Fibroblast of upper back skin (primary cell): ENCODE data around the gene OR5P2.
"Not testable (repeated sequence)": the region's sequence is repeated elsewhere in the genome, so short reads cannot be mapped to it uniquely, and the experiment has no call there.

Experiments
- DNase-seq: peaks from one replicate; pipeline ENCODE4 v3.0.0-alpha.2; 2013

Gene OR5P2, protein sequence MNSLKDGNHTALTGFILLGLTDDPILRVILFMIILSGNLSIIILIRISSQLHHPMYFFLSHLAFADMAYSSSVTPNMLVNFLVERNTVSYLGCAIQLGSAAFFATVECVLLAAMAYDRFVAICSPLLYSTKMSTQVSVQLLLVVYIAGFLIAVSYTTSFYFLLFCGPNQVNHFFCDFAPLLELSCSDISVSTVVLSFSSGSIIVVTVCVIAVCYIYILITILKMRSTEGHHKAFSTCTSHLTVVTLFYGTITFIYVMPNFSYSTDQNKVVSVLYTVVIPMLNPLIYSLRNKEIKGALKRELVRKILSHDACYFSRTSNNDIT

GRCh38 chr11:7796842-7797241, at the start of gene OR5P2:
OR5P2 (minus strand) TSS chr11:7796942; CDS start chr11:7796942, 0 bp downstream.
- DNase-seq: no peak

- no peak for DNase-seq
These were observed 49.3 kb upstream of the OR5P2 start for GRCh38 chr11:7846003-7846402.

DNA sequence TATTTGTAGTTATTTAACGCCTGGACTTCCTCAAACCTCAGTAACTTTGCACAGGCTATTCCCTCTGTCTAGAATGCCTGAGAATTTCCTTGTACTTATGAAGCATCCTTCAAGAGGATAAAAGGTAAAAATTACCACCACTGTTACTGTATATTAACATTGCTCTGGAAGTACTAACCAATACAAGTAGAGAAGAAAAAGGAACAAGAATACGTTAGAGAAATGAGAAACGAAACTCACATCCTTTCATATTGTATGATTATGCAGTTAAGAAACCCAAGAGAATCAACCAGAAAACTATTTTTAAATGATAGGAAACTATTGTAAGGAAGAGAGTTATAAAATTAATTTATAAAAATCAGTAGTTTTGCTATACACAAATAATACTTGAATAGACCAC, 48.2 kb upstream of the OR5P2 start:
- no peak for DNase-seq

DNA sequence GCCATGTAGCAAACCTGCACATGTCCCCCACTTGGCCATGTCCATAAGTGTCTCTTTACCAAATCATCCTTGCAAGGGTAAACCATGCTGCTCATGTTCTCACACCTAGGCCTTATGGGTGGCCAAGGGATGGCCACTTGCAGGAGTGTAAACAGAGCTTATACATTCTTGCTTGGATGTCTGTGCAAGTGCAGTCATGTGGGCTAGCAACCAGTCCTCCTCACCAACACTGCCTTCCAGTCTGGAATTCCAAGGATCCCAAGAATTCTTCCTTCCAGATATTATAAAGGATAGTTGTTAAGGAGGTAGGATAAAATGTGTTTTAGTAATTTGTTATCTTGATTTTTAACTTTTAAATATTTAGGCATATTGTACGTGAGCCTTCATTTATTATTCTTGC, 47.8 kb upstream of the OR5P2 start:
- DNase-seq: no peak

GRCh38 chr11:7840578-7840977, 43.8 kb upstream of the OR5P2 start:
- no peak for DNase-seq

GRCh38 chr11:7833527-7833926, 36.8 kb upstream of the OR5P2 start:
- DNase-seq: no peak

GRCh38 chr11:7830740-7831139, 34.0 kb upstream of the OR5P2 start, which contains the start of gene OR5P3:
OR5P3 (minus strand) TSS chr11:7830840.
- no peak for DNase-seq

DNA sequence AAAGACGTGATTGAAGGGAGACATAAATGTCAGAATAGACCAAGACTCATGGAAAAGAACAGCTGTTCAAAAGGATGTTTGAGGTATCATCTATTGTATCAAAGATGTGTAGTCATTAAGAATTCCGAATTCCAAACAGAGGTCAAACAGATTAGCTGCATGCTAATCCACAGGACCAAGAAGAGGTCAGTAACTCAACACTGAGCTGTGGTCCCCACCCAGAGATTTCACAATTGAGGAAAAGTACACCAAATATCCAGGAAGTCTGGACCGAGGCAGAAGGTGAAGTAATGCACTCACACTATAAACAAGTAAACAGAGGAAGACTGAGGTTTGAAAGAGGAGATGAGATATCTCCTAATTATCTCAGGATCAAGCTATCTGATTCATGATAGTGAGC, 29.6 kb upstream of the OR5P2 start:
- DNase-seq: no peak

DNA sequence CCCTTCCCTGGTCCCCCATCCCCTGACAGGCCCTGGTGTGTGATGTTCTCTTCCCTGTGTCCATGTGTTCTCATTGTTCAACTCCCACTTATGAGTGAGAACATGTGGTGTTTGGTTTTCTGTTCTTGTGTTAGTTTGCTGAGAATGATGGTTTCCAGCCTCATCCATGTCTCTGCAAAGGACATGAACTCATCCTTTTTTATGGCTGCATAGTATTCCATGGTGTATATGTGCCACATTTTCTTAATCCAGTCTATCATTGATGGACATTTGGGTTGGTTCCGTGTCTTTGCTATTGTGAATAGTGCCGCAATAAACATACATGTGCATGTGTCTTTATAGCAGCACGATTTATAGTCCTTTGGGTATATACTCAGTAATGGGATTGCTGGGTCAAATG, 23.7 kb upstream of the OR5P2 start:
- DNase-seq: not testable (repeated sequence)

DNA sequence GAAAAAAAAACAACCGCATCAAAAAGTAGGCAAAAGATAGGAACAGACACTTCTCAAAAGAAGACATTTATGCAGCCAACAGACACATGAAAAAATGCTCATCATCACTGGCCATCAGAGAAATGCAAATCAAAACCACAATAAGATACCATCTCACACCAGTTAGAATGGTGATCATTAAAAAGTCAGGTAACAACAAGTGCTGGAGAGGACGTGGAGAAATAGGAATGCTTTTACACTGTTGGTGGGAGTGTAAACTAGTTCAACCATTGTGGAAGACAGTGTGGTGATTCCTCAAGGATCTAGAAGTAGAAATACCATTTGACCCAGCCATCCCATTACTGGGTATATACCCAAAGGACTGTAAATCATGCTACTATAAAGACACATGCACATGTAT, 18.2 kb upstream of the OR5P2 start:
- DNase-seq: not testable (repeated sequence)

DNA sequence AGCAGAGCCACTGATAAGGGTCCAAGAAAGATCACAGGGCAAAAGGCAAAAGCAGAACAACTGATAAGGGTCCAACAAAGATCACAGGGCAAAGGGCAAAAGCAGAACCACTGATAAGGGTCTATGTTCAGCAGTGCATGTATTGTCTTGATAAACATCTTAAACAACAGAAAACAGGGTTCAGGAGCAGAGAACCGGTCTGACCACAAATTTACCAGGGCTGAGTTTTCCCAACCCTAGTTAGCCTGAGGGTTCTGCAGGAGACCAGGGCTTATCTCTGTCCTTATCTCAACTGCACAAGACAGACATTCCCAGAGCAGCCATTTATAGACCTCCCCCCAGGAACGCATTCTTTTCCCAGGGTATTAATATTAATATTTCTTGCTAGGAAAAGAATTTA, 13.6 kb upstream of the OR5P2 start:
- not testable (repeated sequence) for DNase-seq

DNA sequence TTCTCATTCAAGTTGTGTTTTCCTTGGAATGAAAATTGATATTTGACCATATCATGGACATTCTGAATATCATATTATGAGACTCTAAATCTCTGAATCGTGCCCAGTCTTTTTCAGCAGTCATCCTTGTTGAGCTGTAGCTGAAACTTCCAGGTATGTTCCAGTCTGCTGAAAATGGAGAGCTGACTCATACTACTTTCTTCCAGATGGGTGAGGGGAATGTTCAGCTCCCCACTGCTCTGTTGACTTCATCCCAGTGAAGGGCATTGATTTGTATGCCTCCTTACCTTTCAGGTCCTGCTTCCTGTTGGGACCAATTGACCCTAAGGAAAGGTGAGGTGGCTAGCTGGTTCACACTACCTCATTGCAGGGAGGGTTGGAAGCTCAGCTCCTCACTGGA, 3.5 kb downstream of the OR5P2 start:
- DNase-seq: no peak

DNA sequence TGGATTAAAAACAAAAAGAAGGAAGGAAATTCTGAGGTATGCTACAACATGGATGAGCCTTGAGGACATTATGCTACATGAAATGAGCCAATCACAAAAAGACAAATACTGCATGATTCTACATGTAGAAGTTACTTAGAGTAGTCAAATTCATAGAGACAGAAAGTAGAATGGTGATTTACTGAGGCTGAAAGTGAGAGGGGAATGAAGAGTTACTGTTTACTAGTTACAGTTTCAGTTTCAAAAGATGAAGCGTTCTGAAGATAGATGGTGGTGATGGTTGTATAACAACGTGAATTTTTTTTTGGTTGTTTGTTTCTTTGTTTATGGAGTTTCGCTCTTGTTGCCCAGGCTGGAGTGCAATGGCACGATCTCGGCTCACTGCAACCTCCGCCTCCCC, 9.5 kb downstream of the OR5P2 start:
- DNase-seq: no peak

GRCh38 chr11:7775689-7776088, 21.1 kb downstream of the OR5P2 start:
- no peak for DNase-seq

GRCh38 chr11:7764301-7764700, 32.4 kb downstream of the OR5P2 start:
- DNase-seq: not testable (repeated sequence)

GRCh38 chr11:7759010-7759409, 37.7 kb downstream of the OR5P2 start:
- no peak for DNase-seq

- no peak for DNase-seq
These were observed 47.3 kb downstream of the OR5P2 start for GRCh38 chr11:7749456-7749855.
